Ureter (tissue), 1 donor: ENCODE data around the gene ITGB6. TPM values are rescaled to one million over a fixed set of nuclear protein-coding genes. Genes with fewer than 3 reads are reported as not detected.
A peak's percentile ranks its signal among the peaks of the same experiment; 100 is the strongest.

Experiments
- DNase-seq: peaks from one replicate; pipeline ENCODE4 v3.0.0-alpha.2; 2020; ENCODE audit warnings: low spot score
- total RNA-seq: library from RNA; stranded (reverse); gene quantifications from one replicate; pipeline ENCODE4 v1.2.4, GENCODE V29; 2023
- donor health status: DM: yes; HTN: yes; CAD: no.

Gene ITGB6
- total RNA-seq, 1 donor from 2014 or later = 96.3 TPM

DNA sequence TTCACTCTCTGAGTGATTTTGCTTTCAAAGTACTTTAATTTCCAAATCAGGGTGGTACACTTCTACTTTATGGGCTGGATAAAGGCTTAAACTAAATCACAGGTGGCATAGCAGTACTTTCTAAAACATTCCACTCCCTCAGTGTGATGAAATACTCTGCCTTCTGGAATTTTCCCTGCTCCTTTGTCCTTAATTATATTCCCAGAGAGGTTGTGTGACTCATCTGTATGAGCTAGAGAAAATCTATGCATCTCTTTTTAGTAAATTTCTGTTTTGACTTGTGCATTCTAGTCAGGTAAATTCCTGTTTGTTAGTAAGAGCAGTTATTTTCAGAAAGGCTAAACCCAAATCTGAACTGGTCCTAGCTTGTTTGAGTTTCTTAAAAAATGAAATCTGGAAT is 108.7 kb downstream of the ITGB6 start:
- DNase-seq = no peak

DNA sequence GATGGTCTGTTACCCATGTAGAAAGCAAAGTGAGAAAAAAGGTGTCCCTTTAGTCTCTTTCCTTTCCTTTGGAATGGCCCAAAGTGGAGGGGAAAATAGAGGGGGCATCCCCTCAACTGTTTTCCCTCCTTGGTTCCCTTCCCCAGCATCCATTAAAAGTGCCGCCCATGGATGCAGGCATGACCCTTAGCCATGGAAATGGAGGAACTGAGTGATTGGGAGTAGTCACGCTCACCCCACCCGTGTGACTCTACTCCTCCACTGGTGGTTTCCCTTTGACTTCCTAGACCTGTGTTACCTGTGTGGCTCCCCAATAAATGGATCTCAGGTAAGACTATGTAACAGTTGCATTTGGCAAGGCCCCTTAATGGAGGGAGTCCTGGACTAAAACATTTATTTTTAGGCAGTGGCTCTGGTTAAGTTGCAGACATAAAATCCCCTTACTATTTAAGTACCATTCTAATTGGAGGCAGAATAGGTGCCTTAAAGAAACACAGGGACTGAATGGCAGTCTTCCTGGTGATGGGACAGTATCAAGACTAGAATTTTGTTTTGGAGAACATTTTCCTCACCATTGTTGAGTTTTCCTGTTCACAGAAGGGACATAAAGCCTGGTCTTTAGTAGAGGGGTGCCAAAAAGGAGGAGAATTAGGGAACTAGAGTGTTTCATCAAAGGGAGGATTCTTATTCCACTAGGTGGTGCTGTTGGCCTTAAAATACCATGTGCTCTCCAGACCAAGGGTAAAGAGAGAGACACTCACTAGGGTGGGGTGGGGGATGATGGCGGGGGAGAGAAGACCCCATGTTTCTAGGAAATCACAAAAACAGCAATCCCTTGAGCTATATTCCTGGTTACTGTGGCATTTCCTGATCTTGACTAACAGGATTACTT is 112.0 kb downstream of the ITGB6 start:
- no peak for DNase-seq

DNA sequence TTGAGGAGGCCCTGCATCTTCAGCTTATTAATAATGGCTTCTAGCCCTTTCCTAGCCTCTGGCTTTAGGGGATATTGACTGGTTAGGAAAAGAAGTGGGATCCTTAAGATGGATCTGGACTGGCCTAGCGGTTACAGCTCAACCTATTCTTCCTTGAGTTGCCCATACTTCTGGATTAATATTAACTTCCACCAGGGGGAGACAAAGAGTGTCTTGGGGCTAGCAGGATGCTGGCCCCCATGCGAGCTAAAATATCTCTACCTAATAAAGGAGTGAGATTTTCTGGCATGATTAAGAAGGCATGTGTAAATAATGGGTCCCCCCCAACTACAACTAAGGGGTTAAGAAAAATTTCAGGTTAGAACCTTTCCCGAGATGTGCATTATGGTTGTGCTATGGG is 114.4 kb downstream of the ITGB6 start:
- no peak for DNase-seq

DNA sequence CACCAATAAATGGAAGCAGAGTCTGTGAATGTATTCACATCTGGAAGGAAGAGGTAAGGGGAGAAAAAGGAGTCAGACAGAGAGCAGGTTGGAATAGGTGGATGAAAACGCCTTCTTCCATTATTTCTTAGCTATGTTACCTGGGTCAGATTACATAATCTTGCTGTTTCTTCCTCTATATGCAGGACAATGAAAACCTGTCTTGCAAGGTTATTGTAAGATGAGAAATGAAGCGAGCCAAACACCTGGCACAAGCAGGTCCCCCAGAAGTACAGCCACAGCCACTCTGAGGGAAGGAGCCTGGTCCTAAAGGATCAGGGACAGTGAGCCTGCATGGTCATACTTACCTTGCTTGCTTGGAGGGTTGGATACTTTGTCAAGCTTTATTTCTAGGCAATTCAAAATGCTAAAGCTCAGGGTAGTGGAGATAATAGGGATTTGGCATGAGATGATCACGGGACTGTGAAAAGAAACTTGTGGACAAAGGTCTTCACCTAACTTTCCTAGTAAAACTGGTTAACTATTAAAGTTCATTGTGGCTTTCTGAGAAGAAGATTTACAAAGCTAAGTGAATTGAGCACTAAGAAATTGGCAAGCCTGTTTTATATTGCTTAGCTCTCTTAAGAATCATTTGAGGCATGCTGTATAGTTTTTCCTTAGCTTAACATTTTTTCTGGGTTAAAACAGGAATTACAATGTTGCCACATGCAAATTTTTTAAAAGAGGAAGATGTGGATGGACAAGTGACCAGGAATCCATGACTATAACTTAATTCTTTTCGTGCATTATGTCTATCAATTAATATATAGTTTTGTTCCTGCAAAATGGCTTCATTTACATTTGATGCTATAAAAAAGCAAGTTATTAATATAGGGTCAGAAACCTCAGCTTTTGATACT is 121.9 kb downstream of the ITGB6 start:
- no peak for DNase-seq

DNA sequence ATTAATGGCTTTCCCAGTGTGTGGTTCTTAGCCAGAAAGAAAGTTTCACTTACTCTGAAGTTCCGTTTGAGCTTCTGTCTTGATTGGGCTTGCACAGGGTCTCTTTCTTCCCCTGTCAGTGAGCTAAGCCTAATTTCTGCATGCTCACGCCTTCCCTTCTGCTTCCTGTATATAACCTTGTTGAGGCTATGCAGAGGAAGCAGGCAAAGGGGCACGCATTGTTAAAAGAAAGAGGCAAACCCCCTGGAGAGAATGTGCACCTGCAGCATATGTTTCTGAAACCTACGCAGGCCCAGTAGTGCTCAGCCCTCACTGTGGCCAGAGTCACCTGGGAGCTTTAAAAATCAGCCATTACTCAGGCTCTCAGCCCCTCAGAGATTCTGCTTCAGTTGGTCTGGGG is 123.2 kb downstream of the ITGB6 start:
- DNase-seq = no peak

DNA sequence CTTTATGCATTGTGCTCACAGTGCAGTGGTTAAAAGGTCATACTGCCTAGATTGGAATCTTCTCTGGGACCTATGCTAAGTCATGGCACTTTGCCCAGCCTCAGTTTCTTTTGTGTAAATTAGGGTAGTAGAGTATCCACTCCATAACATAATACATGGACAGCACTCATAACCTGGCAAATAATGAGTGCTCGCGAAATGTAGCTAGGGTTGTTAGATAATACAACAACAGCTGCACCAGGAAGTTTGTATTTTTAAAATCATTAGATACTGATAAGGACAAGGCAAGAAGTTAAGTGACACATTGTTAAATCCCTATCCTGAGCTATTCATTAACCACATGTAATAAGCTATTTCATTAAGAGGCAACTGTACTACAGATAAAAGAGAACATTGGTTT is 123.8 kb downstream of the ITGB6 start:
- no peak for DNase-seq

DNA sequence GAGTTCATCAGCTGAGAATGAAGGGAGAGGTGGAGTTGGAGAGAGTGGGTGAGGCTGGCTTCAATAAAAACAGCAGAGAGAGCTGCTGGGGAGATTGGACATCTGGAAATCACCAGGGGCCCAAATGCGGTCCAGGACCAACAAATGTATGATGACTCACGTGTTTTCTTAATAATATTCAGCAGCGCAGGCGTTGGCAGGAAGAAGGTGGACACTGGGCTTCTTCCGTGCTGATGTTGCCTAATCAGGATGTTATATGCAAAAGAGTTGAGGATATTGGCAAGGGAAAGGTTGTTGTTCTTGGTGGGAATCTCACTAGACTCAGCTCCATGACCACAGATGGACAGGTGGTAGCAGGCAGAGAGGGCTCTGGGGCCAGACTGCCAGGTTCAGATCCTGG is 124.9 kb downstream of the ITGB6 start:
- DNase-seq = peak; percentile 60

DNA sequence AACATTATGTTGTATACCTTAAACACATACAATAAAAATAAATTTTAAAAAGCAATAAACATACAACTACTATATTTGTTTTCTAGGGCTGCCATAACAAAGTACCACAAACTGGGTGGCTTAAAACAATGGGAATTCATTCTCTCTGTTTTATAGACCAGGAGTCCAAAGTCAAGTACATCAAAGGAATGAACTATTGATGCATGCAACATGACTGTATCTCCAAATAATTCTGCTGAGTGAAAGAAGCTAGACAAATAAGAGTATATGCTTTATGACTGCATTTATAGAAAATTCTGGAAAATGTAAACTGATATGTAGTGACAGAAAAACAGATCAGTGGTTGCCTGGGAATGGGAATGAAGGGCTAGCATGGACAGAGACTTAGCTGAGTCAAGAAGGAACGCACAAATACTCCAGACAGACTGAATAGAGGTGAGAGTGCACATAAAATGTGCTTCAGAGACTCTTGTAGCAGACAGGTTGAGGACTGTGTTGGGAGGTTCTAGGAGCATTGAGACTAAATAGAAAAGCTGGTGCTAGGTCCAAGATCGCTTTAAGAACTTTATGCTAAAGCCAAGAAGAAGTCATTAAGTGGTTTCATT is 126.7 kb downstream of the ITGB6 start:
- no peak for DNase-seq

DNA sequence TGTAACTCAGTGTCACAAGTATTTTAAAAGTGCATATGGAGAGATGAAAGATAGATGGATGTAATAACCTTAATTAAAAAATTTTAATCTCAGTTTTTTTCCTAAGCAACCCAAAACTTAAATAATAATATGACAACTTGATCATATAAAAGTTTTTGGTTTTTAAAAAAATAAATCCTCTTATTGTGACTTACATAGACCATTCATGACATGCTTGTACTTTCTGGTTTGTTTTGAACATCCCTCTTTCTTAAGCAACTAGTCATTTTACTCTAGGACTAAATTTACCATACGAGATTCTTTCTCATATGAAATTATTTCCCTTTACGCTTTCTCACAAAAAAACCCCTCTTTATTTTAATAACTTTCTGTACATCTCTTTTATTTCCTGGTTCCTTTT is 131.2 kb downstream of the ITGB6 start:
- DNase-seq = no peak

DNA sequence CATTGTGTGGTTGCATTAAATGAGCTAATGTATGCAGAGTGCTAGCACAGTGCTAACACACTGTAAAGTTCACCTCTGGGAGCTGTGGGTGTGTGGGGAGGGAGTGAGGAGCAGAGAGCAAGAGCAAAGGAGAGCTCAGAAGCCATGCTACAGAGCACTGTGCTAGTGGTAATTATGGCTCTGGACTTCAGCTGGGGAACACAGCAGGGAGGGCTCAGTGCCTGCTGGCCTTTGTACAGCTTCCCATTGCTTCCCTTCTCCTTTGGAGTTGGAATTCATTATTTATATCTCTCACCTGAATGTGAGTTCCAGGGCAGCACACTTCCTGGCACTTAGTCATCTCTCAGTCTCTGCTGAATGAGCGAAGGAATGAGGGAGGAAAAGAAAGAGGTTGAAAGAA is 135.2 kb downstream of the ITGB6 start:
- DNase-seq = no peak

DNA sequence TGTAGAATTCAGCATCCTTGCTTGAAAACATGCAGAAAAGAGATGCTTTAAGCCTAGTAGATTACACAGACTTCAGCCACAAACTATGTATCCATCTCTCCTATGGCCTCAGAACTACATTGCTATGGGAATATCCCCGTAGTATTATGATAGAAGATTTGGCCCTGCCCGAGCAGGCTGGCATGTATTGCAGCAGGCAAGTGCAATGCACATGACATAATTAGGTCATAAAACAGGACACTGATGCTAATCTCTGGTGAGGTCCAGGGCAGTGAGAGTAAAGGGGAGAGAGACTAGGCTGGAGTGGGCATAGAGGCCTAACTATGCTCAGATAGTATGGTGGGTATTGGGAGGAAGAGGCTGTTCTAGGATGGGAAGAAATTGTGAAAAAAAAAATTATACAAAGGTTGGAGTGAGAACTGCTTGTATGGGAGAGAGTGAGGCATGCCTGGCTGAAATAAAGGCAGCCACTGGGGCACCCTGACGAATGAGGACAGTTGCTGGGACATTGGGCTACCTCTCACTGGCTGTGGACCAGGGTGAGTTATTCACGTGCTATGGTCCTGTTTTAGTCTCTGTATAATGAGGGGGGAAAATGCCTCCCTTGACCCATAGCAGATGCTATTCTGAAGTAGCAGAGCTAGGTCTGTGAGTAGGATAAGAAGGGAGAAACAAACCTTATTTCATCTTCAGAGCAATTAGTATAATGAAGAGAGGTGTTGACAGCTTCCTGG is 136.0 kb downstream of the ITGB6 start:
- no peak for DNase-seq

DNA sequence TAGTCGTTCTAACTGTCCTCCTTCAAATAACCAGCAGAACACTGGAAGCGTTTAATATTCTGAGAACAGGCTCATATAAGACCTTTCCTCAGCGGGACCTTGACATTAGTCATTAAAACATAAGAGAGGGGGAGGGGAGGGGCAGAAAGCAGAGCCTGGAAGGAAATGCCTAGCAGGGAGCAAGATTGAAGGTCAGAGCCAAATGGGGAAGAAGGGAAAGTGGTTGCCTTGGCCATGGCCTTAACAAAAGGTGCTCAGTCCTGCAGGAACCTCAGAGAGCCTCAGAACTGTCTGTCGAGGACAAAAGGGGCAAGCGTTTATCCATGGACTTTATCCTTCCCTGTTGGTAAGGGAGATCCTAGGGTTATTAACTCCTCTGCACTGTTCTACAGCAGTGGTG is 136.8 kb downstream of the ITGB6 start:
- no peak for DNase-seq

DNA sequence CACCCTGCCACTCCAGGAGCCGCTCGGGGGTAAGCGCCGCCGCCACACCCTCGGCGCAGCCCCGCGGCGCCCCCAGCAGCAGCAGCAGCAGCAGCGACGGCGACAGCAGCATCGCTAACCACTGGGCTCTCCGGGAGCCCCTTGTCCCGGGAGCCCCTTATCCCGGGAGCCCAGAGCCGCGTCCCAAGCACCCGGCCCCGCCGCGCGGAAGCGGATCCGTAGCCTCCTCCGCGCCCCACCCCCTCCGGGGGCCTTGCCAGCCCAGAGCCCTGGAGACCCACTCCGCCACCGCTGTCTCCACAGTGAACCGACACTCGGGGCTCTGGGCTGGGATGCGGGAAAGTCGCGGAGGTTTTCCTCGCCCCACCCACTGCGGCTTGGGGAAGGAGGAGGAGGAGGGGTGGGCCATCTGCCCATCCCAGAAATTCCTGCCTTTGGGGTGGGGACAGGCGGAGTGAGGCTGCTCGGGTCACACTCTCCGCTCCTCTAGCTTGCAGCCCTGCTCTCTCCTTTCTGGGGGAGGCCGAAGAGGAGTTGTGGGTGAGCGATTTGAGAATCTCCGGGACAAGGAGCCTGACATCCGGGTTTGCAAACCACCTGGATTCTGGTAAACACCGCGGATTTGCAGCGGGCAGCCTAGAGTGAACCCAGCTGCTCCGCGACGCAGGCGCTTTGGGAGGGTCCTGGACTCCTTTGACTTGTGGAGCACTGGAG is 137.6 kb downstream of the ITGB6 start, which contains the start of gene PLA2R1:
Gene PLA2R1, minus strand, starts transcription at position 324 of the 714 bp plus-strand sequence. Its CDS starts 212 bp downstream, at position 112.
- DNase-seq = peak; percentile 68

DNA sequence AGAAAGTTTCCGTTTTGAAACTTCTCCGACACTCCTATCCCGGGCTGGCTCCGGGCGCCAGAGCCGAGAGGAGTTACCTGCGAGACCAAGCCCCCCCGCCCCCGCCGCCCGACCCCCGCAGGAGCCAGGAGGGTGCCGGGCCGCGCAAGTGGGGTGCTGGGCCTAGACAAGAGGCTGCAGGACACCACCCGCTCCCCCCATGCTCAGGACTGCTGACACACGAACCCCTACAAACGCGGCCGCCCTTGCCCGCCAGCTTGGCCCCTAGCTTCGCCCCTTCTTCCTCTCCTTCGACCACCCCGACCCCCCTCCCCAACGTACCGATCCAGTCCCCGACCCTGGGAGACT is 138.2 kb downstream of the ITGB6 start:
- no peak for DNase-seq

DNA sequence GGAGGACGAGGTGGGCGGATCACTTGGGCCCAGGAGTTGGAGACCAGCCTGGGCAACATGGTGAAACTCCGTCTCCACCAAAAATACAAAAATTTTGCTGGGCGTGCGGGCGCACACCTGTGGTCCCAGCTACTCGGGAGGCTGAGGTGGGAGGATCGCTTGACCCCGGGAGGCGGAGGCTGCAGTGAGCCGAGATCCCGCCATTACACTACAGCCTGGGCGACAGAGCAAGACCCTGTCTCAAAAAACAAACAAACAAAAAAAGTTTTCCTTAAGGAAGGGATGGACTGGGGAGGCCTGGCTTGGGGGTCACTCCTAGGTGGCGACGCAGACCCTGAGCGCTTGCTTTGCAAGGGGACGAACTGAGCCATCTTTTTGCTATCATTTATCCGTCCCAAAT is 138.5 kb downstream of the ITGB6 start:
- no peak for DNase-seq

DNA sequence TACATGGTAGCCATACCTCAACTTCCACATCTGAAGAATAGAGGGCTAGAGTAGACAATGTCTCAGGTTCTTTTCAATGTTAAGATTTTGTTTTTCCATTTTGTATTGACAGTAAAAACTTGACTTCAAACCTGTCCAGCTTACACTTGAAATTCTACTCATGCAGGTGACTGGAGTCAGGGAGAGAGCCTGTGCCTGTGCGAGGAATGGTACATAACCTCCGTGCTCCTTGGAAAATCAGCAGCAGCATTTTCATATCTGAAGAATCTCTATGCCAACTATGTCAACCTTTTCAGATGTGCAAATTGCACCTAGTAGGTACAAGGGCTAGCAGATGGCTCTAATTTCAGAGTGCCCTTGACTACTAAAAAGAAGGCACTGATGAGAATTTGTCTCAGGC is 139.8 kb downstream of the ITGB6 start:
- DNase-seq = no peak

DNA sequence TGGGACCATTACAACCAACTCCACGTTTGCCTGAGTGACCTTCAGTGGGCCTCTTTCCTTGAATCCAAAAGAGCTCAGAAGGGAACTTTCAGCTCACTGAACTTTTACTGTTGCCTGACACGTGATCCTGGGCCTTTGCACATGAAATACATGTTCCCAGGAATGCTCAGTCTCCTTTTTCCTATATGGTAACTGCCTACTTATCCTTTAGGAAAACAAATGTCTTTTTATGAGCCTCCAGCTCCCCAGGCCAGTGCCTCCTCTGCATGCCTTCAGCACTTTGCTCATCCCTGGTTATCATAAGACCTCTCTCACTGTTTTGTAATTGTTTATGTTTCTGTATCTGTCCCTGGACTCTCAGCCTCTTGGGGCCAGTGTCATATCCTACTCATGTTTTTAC is 142.7 kb downstream of the ITGB6 start:
- no peak for DNase-seq

DNA sequence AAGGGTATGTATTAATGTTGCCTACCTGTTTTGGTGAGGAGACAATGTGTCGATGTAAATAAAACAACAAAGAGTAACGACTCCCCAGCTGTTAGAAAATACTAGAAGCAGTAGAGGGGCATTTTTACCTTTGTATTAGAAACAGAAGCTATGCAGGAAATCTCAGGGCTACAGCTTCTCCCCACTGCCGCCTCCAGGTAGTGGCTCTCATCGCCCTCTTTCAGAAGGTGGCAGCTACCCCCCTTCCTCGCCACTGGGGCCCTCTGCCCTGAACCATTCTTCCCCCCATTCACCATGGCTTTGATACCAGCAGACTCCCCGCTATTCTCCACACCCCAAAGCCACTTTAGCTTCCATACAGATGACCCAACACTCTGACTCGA is 144.4 kb downstream of the ITGB6 start:
- no peak for DNase-seq

DNA sequence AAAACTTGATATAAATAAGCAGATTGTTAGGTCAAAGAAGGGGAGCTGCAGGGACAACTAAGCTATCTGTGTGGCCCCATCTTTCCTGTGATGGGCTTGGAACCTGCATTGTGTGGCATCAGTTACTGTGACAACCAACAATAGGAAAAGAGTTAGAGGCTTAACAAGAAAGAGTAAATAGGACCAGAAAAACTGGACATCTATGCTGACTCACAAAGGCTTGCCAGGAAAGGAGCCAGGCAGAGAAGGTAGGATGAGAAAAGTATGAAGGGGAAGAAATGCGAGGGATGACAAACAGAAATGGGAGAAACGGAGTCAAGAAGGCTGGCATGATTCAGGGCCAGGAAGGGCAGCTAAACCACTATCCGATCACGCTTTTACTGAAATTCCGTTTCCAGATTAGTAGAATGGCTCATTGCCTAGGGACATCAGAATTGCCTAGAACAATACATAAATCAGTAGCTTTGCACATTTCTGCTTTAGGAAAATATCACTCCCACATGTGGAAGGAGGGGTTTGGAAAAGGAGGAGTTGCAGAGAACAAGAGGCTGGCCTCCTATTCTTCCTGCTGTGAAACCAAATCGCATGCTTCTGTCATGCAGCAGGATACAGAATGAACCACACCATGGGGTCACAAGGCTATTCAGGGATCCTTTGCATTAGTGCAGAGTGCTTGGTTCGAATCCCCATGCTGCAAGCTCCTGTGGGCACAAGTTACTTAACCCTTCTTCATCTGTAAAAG is 144.9 kb downstream of the ITGB6 start:
- DNase-seq = no peak

DNA sequence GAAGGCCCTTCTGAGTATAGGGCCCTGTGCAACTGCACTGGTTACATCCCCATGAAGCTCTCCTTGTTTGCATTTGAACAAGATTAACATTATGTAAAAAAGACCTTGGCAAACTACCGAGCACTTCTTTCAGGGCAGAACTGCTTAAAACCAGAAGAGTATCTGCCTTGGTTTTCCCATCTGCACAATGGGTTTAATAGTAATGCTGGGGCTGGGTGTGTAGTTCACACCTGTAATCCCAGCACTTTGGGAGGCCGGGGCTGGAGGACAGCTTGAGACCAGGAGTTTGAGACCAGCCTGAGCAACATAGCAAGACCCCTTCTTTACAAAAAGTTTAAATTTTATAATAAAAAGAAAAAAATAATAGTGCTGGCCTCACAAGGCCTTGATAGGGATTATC is 146.1 kb downstream of the ITGB6 start:
- no peak for DNase-seq
